ENCODE measurements around the gene CAP2.

The CAP2 gene

DNA sequence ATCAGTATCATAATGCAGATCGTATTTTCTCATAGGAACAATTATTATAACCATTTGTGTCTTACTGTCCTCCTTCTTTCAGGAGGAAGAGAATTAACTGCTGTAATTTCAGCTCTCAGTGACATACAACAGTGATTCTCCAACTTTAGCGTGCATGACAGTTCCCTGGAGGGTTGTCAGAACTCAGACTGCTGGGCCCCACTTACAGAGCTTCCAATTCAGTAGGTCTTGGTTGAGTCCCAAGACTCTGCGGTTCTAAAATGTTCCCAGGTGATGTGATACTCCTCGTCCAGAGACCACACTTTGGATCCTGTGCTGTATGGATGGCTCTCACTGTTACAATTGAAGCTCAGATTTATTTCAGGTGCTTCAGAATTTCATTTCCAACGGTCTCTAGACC lies 72.8 kb downstream of the CAP2 start:
- DNase-seq: no peak
- no peak for TF ChIP-seq GATA1 (IDR thresholded peaks at IDR 0.05; ENCODE audit: low read depth, low read length)
- no peak for TF ChIP-seq POLR2A (IDR thresholded peaks at IDR 0.05; ENCODE audit: low read length)

DNA sequence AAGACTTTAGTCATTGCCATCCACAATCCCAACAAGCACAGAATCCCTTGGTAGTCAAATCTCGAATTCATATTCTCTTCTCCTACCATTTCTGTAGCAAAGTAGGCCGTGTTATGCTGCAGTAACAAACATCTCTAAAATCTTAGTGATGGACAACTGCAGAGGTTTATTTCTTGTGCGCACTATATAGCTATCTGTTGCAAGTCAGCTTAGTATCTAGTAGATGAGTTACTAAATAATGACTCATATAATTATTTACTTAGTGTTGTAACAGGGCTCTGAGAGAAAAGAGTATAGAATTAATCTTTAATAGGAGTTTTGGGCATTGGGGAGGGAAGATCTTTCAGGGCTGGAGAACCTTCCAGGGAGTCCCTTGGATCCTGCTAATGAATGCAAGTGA lies 73.3 kb downstream of the CAP2 start:
- TF ChIP-seq GATA1 (IDR thresholded peaks at IDR 0.05; ENCODE audit: low read depth, low read length) (no peak), POLR2A (IDR thresholded peaks at IDR 0.05; ENCODE audit: low read length) (no peak)
- DNase-seq: no peak

DNA sequence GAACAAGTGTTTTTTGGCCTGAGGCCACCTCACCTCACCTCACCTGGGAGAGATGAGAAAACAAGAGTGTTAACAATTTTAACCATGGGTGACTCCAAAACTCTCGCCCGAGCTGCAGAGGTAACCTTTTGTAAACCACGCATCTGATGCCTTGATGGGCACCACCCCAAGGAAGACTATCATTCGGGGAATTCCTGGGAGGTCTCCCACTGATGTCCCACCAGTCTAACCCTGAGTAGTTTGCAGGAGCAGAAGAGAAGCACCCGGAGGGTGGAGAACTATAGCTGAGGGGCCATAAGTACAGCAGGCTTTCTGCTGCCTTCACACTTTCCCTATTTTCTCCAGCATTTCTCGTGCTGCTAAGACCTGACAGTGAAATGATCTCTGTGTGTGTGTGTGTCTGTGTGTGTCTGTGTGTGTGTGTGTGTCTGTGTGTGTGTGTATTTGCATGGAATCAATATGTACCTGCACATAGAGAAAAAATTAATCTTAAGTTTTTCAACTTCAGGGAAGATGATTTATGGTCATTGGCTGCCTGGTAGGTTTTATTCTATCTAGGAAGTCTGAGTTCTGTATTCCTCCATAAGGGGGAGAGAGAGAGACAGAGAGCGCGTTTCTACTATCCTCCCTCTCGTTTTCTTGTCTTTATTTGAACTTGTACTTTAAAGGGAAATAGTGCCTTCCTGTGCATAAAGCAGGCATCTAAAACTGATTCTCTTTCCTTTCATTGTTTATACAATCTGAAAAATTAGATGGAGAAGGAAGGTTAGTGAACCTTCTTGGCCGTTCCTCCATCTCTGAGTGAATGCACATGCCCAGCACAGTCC lies 75.8 kb downstream of the CAP2 start:
- no peak for DNase-seq
- TF ChIP-seq GATA1 (IDR thresholded peaks at IDR 0.05; ENCODE audit: low read depth, low read length) (no peak), POLR2A (IDR thresholded peaks at IDR 0.05; ENCODE audit: low read length) (no peak)

DNA sequence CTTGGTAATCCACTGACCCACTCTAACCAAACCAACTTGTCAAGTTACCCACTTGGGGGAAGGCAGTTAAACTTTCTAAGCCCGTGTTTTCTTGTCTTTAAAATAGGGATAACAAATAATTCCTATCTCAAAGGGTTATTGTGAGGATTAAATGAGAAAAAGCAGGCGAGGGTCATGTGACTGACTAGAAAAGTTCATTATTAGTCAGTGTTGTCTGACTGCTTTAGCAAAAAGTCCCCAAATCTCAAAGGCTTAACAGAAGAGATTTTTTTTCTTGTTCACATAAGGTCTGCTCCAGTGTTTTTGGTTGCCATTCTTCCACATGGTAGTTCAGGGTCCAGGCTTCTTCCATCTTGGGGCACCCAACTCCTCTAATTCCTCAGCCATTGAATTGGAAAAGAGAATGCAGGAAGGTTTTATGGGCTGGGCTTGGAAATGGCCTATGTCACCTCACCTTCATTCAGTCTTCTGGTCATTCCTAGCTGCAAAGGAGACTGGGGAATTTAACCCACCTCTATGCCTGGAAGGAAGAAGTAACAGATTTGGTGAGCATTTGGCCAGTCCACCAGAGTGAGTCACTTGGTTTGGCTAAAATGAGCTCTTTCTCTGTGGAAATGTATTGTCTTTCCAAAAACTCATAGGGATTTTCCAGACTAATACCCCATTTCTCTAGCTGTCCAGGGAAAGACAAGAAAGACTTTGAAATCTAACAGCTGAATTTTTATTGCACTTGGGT lies 77.0 kb downstream of the CAP2 start:
- TF ChIP-seq GATA1 (IDR thresholded peaks at IDR 0.05; ENCODE audit: low read depth, low read length) (no peak), POLR2A (IDR thresholded peaks at IDR 0.05; ENCODE audit: low read length) (no peak)
- DNase-seq: no peak

DNA sequence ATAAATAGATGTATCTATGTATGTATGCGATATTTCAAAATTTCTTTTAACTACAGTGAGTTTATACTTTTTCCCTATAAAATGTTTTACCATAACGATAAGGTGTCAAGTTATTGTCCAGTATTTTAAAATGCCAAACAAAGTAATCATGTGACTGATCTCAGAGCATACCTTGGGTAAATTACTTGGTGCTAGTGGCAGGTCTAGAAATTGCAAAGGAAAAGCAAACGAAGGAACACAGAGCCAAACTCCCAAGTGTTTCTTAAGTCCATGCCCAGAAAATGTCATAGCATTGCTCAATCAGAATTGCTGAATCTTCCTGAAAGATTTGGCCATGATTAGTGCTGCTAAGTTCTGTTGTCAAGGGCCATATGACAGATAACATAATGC lies 77.5 kb downstream of the CAP2 start:
- TF ChIP-seq GATA1 (IDR thresholded peaks at IDR 0.05; ENCODE audit: low read depth, low read length) (no peak), POLR2A (IDR thresholded peaks at IDR 0.05; ENCODE audit: low read length) (no peak)
- DNase-seq: no peak

DNA sequence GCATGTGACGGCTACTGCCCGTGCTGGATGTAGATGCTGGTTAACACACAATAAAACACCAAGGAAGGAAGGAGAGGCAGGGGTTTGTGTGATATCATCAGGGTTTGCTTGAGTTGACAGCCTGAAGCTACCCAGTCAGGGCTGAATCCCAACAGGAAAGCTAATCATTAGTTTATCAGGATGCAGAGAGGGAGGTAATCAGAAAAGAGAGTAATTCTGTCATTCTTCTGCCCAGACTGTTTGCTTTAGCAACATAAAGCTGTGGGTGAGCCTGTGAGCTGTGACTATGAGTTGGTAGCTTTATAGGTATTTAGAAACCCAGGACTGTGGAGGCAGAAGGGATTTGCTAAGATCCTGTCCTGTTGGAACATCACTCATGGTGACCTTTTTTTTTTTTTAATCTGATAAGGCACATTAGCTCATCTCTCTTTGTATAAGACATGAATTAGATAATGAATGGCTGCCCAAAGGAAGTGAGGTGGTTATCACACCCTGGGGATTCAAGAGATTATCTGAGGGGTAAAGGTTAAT lies 79.3 kb downstream of the CAP2 start:
- DNase-seq: no peak
- TF ChIP-seq GATA1 (IDR thresholded peaks at IDR 0.05; ENCODE audit: low read depth, low read length): no peak
- no peak for TF ChIP-seq POLR2A (IDR thresholded peaks at IDR 0.05; ENCODE audit: low read length)

DNA sequence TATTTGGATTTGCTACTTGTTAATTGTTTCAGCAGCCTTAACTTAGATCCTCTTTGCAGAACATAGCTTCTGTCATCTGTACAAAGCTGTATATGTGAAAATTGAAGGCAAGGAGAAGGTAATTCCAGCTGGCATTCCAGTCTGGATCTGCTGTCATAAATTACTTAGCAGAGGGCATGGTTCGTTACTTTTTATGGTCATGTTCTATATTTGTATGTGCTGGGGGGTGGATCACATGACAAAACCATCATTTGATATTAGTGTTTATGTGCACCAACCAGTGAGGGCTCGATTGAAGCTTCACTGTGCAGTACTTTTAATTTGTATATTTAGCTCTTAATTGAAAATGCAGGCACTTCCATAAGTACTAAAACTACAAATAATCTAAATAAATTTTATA lies 80.2 kb downstream of the CAP2 start:
- TF ChIP-seq POLR2A (IDR thresholded peaks at IDR 0.05; ENCODE audit: low read length) (no peak), GATA1 (IDR thresholded peaks at IDR 0.05; ENCODE audit: low read depth, low read length) (no peak)
- no peak for DNase-seq

DNA sequence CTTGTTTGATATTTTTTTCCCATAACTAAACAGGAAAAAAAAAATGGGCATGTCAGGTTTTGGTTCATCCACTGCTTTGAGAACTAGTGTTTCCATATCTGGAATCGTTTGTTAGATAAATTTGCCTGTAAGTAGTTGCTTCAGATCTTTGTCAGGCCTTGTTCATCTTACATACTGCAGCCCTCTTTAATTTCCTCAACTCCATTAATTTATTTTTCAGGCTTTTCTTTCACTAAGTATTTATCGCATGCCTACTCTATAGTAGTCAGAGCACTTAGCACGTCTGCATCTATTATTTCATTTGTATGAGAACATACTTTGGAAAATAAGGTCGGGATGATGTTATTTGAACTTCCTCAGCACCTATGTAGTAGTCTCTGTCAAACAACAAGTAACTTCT lies 80.9 kb downstream of the CAP2 start:
- TF ChIP-seq POLR2A (IDR thresholded peaks at IDR 0.05; ENCODE audit: low read length) (no peak), GATA1 (IDR thresholded peaks at IDR 0.05; ENCODE audit: low read depth, low read length) (no peak)

DNA sequence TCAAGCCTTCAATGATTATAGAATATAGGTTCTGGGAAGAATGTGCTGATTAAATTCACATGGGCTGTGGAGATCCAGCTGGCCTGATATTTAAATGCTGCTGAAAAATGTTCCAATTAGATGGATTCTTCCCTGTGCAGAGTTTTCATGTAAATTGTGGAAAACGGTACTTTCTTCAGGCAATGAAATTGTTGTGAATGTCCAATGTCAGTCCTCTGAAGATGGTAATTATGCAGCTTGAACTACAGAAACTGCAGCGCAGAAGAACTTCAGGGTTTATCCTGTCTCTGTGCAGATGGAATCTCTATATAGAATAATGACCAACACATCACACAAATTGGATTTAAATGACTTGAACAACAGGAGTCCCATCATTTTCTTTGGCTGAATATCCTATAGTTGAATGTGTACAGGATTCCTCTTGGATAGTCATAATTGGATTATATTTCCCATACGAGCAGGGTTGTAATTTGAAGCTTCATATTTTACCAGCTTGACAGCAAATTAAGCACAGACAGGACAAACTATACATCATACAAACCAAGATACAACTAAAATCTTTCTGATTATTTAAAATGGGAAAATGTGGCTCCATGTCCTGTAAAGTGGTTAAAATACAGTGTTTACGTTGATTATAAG lies 82.3 kb downstream of the CAP2 start:
- no peak for DNase-seq
- TF ChIP-seq POLR2A (IDR thresholded peaks at IDR 0.05; ENCODE audit: low read length): no peak
- TF ChIP-seq GATA1 (IDR thresholded peaks at IDR 0.05; ENCODE audit: low read depth, low read length): no peak

More for the DNA sequence above, 80.9 kb downstream of the CAP2 start:
- DNase-seq: no peak

DNA sequence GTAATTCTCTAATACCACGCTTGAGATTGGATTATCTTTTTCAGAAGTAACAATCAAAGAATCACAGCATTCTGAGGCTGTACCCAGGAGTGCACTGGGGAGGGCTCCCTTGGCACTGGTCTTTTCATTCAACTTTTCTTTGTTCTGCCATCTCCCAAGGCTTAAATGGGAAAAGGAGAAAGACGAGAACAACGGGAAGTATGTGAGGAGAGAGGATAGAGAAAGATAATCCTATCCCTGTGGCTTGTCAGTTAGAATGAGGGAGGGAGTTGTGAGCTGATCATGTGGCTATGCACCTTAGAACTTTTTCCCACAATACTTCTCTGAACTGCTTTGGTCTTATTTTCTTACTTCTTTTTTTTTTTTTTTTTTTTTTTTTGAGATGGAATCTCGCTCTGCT lies 83.1 kb downstream of the CAP2 start:
- DNase-seq: no peak
- TF ChIP-seq GATA1 (IDR thresholded peaks at IDR 0.05; ENCODE audit: low read depth, low read length): no peak
- TF ChIP-seq POLR2A (IDR thresholded peaks at IDR 0.05; ENCODE audit: low read length): no peak

DNA sequence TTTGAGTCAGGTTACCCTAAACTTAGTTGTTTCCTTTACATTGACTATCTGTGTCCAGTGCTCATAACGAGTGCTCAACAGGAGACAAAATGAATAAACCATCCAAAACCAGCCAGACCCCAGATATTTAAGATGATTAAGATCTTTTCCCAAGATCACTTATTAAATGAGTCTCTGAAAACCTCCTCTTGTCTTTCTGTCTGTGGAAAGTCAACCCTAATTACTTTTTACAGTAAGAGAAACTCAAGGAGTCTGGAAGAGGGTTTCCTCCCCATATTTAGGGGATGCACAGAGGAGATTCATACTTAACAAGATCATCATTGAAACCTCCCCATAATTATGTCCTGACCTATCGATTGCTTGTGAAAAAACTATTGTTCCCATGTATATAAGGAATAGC lies 84.0 kb downstream of the CAP2 start:
- TF ChIP-seq POLR2A (IDR thresholded peaks at IDR 0.05; ENCODE audit: low read length): no peak
- no peak for DNase-seq

DNA sequence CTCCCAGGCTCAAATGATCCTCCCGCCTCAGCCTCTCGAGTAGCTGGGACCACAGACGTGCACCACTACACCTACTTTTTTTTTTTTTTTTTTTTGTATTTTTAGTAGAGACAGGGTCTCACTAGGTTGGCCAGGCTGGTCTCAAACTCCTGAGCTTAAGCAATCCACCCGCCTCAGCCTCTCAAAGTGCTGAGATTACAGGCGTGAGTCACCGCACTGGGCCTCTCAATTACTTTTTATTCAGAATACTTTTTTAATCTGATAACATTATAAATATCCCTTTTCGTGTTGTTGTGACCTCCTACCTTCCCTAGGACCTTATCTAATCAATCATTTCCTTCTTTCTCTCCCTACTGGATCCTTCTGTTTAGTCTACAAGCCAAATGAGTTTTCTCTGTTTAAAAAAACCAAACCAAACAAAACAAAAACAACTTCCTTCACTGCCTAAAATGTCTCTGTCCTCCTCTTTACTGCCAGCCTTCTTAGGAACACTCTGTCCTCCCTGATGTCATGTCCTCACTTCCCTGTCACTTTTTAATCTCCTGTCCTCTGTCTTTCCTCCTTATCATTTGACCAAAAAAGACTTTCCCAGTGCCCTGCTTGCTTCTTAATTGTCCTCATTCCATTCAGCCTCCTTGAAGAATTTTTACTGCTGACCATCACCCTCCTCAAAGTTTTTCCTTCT lies 85.0 kb downstream of the CAP2 start:
- DNase-seq: no peak
- TF ChIP-seq GATA1 (IDR thresholded peaks at IDR 0.05; ENCODE audit: low read depth, low read length) (no peak), POLR2A (IDR thresholded peaks at IDR 0.05; ENCODE audit: low read length) (no peak)

DNA sequence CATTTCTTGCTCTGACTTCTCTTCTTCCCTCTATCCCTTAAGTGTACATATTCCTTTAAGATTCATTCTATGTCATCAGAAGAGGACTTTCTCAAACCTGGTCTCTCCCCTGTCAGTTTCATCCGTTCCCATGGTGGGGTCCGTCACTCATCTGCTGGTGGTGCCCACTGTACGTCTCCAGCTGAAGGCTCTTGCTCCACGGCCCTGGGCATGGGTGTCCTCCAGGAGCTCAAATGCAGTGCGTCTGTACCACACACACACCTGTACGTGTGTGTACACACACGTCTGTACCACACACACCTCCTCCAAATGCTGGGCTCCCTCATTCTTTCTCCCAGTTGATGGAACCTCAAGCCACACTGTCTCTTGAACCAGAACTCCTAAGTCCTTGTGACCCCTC lies 85.6 kb downstream of the CAP2 start:
- TF ChIP-seq POLR2A (IDR thresholded peaks at IDR 0.05; ENCODE audit: low read length) (no peak), GATA1 (IDR thresholded peaks at IDR 0.05; ENCODE audit: low read depth, low read length) (no peak)
- DNase-seq: no peak

DNA sequence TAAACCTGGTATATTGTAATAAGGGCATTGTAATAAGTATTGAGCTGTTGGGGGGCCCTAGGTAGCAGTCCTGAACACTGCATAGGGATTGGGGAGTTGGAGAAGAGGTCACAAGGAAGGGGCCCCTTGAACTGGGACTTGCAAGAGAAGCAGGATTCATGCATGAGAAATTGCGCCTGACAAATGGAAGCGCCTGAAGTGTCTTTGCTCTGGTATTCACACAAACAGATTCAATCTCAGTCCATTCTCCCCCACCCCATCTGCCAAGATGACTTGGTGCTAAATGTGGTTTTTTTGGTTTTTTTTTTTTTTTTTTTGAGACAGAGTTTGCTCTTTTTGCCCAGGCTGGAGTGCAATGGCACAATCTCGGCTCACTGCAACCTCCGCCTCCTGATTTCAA lies 87.1 kb downstream of the CAP2 start:
- DNase-seq: no peak
- TF ChIP-seq GATA1 (IDR thresholded peaks at IDR 0.05; ENCODE audit: low read depth, low read length): no peak
- no peak for TF ChIP-seq POLR2A (IDR thresholded peaks at IDR 0.05; ENCODE audit: low read length)

Data from erythroblast (primary cell).